Ramos (cell line): Measurements from ENCODE around the gene LRIG1.

Experiments used
- in situ Hi-C: fragments of 300-500 bp; cut with MboI; formaldehyde crosslinking; loops from one replicate; pipeline ENCODE4 v1.14.3; 2022; ENCODE audit warnings: low sequenced_read_pairs; ENCODE audit not compliant: unreplicated experiment

LRIG1 gene

GRCh38 chr3:66492071-66492470 lies 8.8 kb downstream of the LRIG1 start:
- in situ Hi-C loops, result loop anchor here (25.0 kb wide), 1 partner anchor 520 kb away; no protein-coding TSS in a partner anchor

DNA sequence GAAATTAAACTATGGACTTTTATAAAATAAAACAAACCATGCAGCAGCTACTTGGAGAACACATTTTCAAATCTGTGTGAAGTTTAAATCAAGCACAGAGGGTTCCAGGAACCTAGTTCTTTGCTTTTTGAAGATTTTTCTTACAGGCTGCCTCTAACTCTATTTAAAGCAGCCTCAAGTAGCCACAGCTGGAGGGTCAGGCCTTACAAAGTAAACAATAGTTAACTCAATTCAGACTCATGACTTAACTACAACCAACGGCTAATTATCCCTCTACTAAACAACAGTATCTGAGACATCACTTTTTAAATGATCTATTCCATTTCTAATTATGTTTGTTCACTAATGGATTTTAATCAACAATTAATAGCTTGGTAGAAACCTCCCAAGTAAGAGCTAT lies 9.8 kb downstream of the LRIG1 start:
- in situ Hi-C loops, result loop anchor here (25.0 kb wide), 1 partner anchor 521 kb away; no protein-coding TSS in a partner anchor

DNA sequence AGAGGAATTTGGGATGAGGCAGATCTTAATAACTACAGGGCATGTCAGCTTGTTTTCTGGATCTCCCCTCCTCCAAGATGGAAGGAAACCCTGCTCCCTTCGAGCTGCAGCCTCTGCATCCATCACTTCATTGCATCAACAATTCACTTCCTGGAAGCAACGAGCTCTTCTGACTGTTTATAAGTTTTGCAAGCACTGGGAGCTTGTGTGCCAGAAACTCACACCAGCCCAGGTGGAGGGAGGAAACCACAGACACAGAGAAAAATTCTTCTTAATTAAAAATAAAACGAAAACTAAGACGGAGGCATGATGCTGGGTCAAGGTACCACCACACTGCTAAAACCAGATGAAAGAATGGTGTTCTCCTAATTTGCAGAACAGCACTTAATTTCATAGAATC lies 10.6 kb downstream of the LRIG1 start:
- in situ Hi-C loops, result loop anchor here (25.0 kb wide), 1 partner anchor 522 kb away; no protein-coding TSS in a partner anchor

- in situ Hi-C loops, result loop anchor here (25.0 kb wide), 1 partner anchor 523 kb away; no protein-coding TSS in a partner anchor
Measured at GRCh38 chr3:66489581-66489980, 11.2 kb downstream of the LRIG1 start.

DNA sequence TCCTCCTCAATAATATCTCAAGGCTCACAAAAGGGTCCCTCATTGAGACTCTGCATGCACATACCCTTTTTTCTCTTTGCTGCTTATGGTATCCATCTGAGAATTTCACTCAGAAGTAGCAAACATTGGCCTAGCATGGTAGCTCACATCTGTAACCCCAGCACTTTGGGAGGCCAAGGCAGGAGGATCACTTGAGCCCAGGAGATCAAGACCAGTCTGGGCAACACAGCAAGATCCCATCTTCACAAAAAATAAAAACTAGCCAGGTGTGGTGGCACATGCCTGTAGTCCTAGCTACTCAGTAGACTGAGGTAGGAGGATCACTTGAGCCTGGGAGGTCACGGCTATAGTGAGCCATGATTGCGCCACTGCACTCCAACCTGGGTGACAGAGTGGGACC lies 11.7 kb downstream of the LRIG1 start:
- in situ Hi-C loops, result loop anchor here (25.0 kb wide), 1 partner anchor 523 kb away; no protein-coding TSS in a partner anchor

DNA sequence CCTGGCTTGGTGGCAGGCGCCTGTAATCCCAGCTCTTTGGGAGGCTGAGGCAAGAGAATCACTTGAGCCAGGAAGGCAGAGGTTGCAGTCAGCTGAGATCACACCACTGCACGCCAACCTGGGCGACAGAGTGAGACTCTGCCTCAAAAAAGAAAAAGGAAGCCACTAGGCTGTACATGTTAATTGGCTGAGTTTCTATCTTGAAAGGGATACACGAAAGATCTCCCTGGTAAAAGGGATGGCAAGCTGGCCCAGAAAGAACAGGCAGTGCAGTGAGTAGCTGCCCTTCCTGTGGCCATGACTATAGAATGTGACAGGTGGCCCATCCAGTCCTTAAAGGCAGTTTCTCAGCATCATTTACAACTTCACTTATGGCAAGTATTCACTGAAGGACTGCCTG lies 12.3 kb downstream of the LRIG1 start:
- in situ Hi-C loops, result loop anchor here (25.0 kb wide), 1 partner anchor 524 kb away; no protein-coding TSS in a partner anchor

DNA sequence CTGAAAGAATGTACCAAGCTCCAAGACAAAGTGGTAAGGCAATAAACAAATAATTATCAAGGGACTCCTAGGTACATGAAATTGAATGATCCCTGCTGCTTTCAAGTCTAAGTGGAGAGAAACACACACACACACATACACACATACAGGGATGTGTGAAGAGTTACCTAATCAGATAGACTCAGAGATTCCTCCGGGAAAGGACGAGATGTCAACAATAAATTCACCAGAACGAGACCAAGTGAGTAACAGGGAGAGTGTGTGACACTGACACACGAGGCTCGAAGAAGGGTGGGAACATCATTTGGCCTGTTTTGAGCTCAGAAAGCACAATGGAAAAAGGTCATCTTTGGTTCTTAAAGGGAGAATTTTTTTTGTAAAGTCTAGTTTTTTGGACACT lies 13.4 kb downstream of the LRIG1 start:
- in situ Hi-C loops, result loop anchor here (25.0 kb wide), 1 partner anchor 525 kb away; no protein-coding TSS in a partner anchor

- in situ Hi-C loops, result loop anchor here (25.0 kb wide), 1 partner anchor 526 kb away; no protein-coding TSS in a partner anchor
Measured at GRCh38 chr3:66486646-66487045, 14.2 kb downstream of the LRIG1 start.

DNA sequence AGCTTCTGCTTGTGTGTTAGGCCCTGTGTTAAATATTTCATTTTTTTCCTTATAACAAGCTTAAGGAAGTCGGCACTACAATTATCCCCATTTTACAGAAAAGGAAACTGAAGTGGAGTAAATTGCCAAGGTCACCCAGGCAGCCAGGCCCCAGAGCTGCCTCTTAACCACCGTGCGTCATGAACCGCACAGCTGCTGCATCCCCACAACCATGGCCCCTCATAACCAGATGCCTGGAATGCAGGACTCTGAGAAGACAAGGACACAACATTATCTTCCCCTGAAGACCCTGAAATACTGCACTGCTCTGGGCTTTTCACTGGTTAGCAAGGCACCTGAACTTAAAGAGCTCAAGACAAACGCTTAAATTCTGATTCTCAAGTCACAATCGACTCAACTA lies 14.6 kb downstream of the LRIG1 start:
- in situ Hi-C loops, result loop anchor here (25.0 kb wide), 1 partner anchor 526 kb away; no protein-coding TSS in a partner anchor

DNA sequence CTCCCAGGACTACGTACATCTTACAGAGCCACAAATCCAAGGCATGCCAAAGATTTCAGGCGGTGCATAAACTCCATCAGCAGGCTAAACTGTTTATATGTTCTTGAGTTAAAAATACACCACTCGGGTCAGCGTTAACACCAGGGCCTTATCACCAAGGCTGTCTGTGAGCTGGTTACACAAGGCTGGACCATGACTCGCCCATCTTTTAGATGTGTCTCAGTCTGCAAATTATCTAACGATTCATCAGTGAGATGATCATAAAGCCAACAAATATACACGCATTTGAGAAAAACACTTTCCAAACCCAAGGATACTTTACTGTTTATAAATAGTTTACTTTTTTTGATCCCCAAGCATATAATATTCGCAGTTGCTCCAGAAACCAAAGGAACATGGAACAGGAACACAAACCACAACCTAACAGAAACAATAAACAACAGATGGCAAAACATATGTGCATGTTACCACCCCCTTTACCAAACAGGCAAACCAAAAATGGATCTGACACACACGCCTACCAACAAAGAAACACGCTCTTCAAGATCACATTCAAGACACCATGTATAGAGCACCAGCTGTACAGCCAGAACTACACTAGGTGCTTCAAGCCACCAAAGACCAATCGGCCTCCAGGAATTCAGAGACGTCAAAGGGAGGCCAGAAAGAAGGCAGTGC lies 15.4 kb downstream of the LRIG1 start:
- in situ Hi-C loops, result loop anchor here (25.0 kb wide), 1 partner anchor 527 kb away; no protein-coding TSS in a partner anchor

DNA sequence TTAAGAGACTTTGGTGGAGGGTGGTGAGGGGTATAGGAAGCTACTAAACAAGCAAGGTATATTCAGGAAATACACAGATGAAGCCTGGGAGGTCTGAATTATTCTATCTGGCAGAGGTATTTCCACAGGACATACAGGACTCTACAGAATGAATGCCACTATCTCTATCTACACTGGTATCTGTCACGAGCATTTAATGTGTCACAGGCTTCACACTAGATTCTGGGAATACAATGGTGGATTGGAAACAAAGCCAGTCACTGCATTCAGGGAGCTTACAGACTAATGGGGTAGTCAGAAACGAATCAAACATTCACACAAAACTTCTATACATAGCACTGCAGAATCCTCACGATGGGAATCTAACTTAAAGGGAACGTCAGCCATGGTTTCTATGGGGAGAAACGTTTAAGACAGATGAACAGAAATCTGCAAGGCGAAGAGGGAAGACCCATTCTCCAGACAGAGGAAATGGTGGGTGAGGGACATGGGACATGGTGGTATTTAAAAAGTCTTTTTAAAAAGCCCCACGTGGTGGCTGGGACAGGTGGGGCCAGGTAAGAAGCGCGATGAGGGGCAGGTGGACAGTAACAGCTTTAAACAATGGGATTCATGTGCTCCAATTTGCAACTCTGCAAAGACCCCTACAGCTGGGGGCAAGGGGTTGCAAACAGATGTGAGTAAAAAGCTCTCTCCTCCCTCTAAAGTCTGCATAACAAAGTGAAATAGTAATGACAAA lies 16.5 kb downstream of the LRIG1 start:
- in situ Hi-C loops, result loop anchor here (25.0 kb wide), 1 partner anchor 528 kb away; no protein-coding TSS in a partner anchor

DNA sequence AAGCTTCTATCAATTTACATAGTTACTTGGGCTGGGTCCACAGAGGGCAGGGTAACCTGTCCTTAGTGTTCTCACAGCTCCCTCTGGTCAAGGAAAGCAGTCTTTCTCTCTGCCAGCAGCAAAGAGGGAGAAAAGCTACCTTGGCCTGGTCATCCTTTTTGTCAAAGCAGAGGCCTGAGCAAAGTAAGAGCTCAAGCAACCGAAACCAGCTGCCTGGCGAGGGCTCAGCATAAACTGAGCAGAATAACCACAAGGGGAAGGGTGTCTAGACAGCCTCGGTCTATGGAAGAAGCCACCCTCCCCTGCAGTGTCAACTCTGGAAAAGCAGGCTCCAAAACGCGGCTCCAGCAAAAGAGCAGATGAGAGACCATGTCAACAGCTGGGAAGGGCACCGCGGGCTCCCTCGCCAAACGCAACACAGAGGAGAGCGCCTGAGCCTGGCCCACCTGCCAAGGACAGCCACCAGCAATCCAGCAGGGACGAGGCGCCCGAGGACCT lies 17.4 kb downstream of the LRIG1 start:
- in situ Hi-C loops, result loop anchor here (25.0 kb wide), 1 partner anchor 529 kb away; no protein-coding TSS in a partner anchor

DNA sequence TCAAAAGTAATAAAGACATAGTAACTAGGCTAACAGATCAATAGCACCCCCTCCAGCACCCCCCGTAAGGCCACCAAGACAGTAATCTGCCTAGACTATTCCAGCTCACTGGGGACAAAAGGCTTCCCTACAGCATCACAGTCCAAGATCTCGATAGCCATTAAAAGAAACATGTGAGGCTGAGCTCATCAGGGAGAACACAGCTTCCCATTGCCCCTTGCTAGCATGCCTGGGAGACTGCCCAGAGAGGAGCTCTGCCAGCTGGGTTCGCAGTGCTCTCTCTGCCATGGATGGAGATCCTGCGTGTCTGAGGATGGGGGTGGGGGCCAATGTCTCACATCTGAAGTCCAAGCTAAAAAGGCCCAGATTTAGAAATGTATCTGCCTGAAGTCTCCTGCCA lies 17.8 kb downstream of the LRIG1 start:
- in situ Hi-C loops, result loop anchor here (25.0 kb wide), 1 partner anchor 529 kb away; no protein-coding TSS in a partner anchor

DNA sequence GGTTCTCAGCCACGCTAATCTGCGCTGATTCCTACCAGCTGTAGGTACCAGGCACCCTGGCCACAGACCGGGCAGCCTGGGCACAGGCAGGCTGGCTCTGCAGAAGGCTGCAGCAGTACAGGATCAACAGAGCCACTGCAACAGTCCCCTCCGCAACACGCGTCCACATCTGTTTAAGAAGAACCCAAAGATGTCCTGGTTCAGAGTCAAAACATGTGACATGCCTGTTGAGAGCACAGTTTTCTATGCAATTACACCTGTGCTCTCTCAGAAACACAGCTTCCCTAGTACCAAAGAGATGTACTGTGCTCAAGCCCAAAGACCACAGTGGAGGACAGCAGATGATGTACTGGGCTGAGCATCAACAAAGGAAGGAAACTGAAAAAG lies 18.8 kb downstream of the LRIG1 start:
- in situ Hi-C loops, result loop anchor here (25.0 kb wide), 1 partner anchor 530 kb away; no protein-coding TSS in a partner anchor

GRCh38 chr3:66481071-66482017 lies 19.5 kb downstream of the LRIG1 start:
- in situ Hi-C loops, result loop anchor here (25.0 kb wide), 1 partner anchor 531 kb away; no protein-coding TSS in a partner anchor

DNA sequence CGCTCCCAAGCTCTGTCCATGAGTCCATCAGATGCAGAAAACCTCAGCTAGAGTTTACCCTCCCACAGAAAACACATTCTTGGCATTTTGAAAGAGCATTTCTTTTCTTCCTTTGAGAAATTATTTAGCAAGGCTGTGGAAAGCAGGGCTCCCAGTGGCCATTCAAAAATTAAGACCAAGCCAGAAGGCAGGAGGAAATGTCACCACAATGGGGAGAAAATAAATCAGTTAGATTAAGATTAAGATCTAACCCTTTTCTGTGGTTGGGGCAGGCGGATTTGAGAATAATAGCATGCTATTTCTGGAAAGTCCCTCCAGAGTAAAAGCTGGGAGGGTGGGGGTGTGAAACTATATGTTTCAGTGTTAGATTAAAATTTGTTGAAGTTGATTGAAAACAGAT lies 20.2 kb downstream of the LRIG1 start:
- in situ Hi-C loops, result loop anchor here (25.0 kb wide), 1 partner anchor 532 kb away; no protein-coding TSS in a partner anchor

DNA sequence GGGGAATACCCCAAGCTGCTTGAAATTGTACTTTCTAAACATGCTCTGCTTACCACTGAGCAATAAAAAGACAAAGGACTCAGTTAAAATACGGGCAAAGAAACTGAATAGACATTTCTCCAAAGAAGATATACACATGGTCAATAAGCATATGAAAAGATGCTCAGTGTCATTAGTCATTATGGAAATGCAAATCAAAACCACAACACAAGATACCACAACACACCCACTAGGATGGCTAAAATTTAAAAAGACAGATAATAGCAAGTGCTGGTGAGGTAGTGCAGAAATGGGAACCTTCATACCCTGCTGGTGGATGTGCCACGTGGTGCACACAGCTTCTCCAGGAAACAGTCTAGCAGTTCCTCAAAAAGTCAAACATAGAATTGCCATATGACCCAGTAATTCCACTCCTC lies 21.3 kb downstream of the LRIG1 start:
- in situ Hi-C loops, result loop anchor here (25.0 kb wide), 1 partner anchor 533 kb away; no protein-coding TSS in a partner anchor

DNA sequence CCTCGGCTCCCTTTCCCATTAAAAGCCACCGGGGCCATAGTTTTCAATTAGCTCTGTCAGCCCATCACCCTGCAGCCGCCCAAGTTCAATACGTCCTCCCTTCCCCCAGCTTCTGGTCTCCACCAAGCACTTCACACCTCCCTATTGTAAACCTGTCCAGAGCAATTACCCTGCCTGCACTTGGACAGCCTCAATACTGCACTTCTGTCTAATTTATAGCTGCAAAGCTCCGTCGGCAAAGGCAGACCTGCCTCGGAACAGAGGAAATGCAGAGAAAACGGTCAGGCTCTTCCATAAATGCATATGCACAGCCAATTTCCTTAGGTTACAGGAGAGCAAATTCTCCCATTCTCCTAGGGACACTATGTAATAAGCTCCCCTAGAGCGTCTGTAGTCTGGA lies 21.9 kb downstream of the LRIG1 start:
- in situ Hi-C loops, result loop anchor here (25.0 kb wide), 1 partner anchor 533 kb away; no protein-coding TSS in a partner anchor

DNA sequence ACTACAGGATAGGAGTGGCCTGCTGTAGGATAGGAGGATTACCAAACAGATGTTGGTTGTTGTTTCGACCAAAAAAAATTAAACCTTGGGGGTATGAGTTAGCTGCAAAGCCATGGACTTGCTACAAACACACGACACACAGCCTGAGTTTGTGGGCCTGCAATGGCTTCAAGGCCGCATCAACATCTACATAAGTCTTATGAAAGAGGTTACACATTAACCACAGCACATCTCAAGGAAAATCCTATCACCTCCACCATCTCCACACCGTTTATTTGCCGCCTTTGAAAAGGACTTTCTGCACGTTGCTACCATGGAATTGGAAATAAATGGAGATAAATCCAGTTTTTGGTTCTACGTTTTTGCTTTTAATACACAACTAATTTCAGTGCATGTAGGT lies 23.0 kb downstream of the LRIG1 start:
- in situ Hi-C loops, result loop anchor here (25.0 kb wide), 1 partner anchor 534 kb away; no protein-coding TSS in a partner anchor
